Subcutaneous adipose tissue (tissue), 4 donors: Measurements from ENCODE around the gene RASGRP1. TPM values are rescaled to one million over a fixed set of nuclear protein-coding genes. Genes with fewer than 3 reads are reported as not detected.

ENCODE experiments used
- CTCF ChIP-seq: fragments of 450-650 bp; IDR thresholded peaks from one replicate; pipeline ENCODE4 v1.5.1; 2016; ENCODE audit warnings: low read depth, mild to moderate bottlenecking, control low read depth, antibody characterized with exemption, moderate library complexity
- total RNA-seq, 4 donors: library from RNA; depleted of rRNA; stranded (reverse); fragments of >200 nt; gene quantifications; one replicate each; pipeline ENCODE4 v1.1.0, GENCODE V29; 2016

The RASGRP1 gene
- total RNA-seq, 4 donors from 2014 or later = 0.94 to 2.9 (median 1.8) TPM

- no peak for TF ChIP-seq CTCF
Observed at GRCh38 chr15:38517312-38517975, 47.2 kb downstream of the RASGRP1 start.

GRCh38 chr15:38516626-38517025, 48.0 kb downstream of the RASGRP1 start:
- TF ChIP-seq CTCF = no peak

GRCh38 chr15:38514601-38515000, 50.0 kb downstream of the RASGRP1 start:
- TF ChIP-seq CTCF = no peak

- no peak for TF ChIP-seq CTCF
Observed at GRCh38 chr15:38512901-38513300, 51.7 kb downstream of the RASGRP1 start.

- TF ChIP-seq CTCF = no peak
Observed at GRCh38 chr15:38509152-38509551, 55.5 kb downstream of the RASGRP1 start.

- TF ChIP-seq CTCF = no peak
Observed at GRCh38 chr15:38508647-38509046, 56.0 kb downstream of the RASGRP1 start.

GRCh38 chr15:38507570-38507969, 57.0 kb downstream of the RASGRP1 start:
- no peak for TF ChIP-seq CTCF
